Trophoblast cell (in vitro differentiated cells and primary cell): ENCODE measurements around the gene NDC80.

Source experiments
- DNase-seq, 2 donors: peaks; one replicate each; pipeline ENCODE4 v3.0.0-alpha.2; 2016
- H2AFZ ChIP-seq: 2 replicates; pipeline ENCODE4 v1.6.1; 2013; ENCODE audit warnings: low read length, moderate library complexity, mild to moderate bottlenecking; ENCODE audit not compliant: insufficient read depth, poor library complexity
- H2AK5ac ChIP-seq: 2 replicates; pipeline ENCODE4 v1.6.1; 2013; ENCODE audit warnings: mild to moderate bottlenecking, low read length
- H2BK120ac ChIP-seq: 2 replicates; pipeline ENCODE4 v1.6.1; 2013; ENCODE audit warnings: low read length, mild to moderate bottlenecking, moderate library complexity; ENCODE audit not compliant: insufficient read depth, poor library complexity
- H2BK12ac ChIP-seq: 2 replicates; pipeline ENCODE4 v1.6.1; 2013; ENCODE audit warnings: mild to moderate bottlenecking, low read length, moderate library complexity
- H2BK5ac ChIP-seq: 2 replicates; pipeline ENCODE4 v1.6.1; 2013; ENCODE audit warnings: low read length, low read depth, moderate library complexity, mild to moderate bottlenecking; ENCODE audit not compliant: poor library complexity
- H3K14ac ChIP-seq: 2 replicates; pipeline ENCODE4 v1.6.1; 2013; ENCODE audit warnings: mild to moderate bottlenecking, low read length
- H3K18ac ChIP-seq: 2 replicates; pipeline ENCODE4 v1.6.1; 2013; ENCODE audit warnings: mild to moderate bottlenecking, low read length
- H3K23ac ChIP-seq: 2 replicates; pipeline ENCODE4 v1.6.1; 2013; ENCODE audit warnings: low read length
- H3K27ac ChIP-seq: 2 replicates; pipeline ENCODE4 v1.5.1; 2013; ENCODE audit warnings: low read depth, mild to moderate bottlenecking, inconsistent platforms, low read length, moderate library complexity
- H3K27me3 ChIP-seq: 2 replicates; pipeline ENCODE4 v1.6.1; 2013; ENCODE audit warnings: inconsistent platforms, mild to moderate bottlenecking, low read length, moderate library complexity; ENCODE audit not compliant: insufficient read depth
- H3K36me3 ChIP-seq, 2 experiments: 1 replicate in 1 of 2; 2 replicates in 1 of 2; pipeline ENCODE4 v1.6.1; 2013; ENCODE audit warnings: low read length in 2 of 2, mild to moderate bottlenecking in 2 of 2, moderate library complexity in 1 of 2; ENCODE audit not compliant: insufficient read depth in 2 of 2, control insufficient read depth in 1 of 2
- H3K4ac ChIP-seq: 2 replicates; pipeline ENCODE4 v1.6.1; 2013; ENCODE audit warnings: low read depth, mild to moderate bottlenecking, low read length, moderate library complexity
- H3K4me1 ChIP-seq, 2 experiments: 1 replicate in 1 of 2; 2 replicates in 1 of 2; pipeline ENCODE4 v1.6.1; 2013; ENCODE audit warnings: low read length in 2 of 2, mild to moderate bottlenecking in 2 of 2, moderate library complexity in 1 of 2; ENCODE audit not compliant: insufficient read depth in 2 of 2, control insufficient read depth in 1 of 2
- H3K4me2 ChIP-seq: 2 replicates; pipeline ENCODE4 v1.6.1; 2013; ENCODE audit warnings: inconsistent platforms, mild to moderate bottlenecking, low read length, moderate library complexity
- H3K4me3 ChIP-seq: 2 replicates; pipeline ENCODE4 v1.5.1; 2013; ENCODE audit warnings: mild to moderate bottlenecking, low read depth, low read length, inconsistent platforms
- H3K79me1 ChIP-seq: one replicate; pipeline ENCODE4 v1.6.1; 2013; ENCODE audit warnings: low read length
- H3K79me2 ChIP-seq: 2 replicates; pipeline ENCODE4 v1.6.1; 2013; ENCODE audit warnings: low read length, mild to moderate bottlenecking; ENCODE audit not compliant: control insufficient read depth, insufficient read depth, poor library complexity
- H3K9ac ChIP-seq: 2 replicates; pipeline ENCODE4 v1.6.1; 2013; ENCODE audit warnings: mild to moderate bottlenecking, low read length
- H3K9me3 ChIP-seq: 2 replicates; pipeline ENCODE4 v1.6.1; 2013; ENCODE audit warnings: low read depth, mild to moderate bottlenecking, control low read depth, inconsistent platforms, low read length; ENCODE audit not compliant: insufficient read depth
- H4K12ac ChIP-seq: 2 replicates; pipeline ENCODE4 v1.6.1; 2013; ENCODE audit warnings: low read depth, mild to moderate bottlenecking, low read length, moderate library complexity
- H4K8ac ChIP-seq: 2 replicates; pipeline ENCODE4 v1.6.1; 2013; ENCODE audit warnings: low read depth, mild to moderate bottlenecking, low read length, moderate library complexity
- H4K91ac ChIP-seq: one replicate; pipeline ENCODE4 v1.6.1; 2013; ENCODE audit warnings: low read depth, mild to moderate bottlenecking, low read length, moderate library complexity
- WGBS: extraction: QIAGEN DNeasy Blood & Tissue Kit; methylation state at CpG from one replicate; pipeline ENCODE4 v1.1.7; 2013; ENCODE audit warnings: missing lambda C conversion rate; ENCODE audit not compliant: insufficient read length, insufficient coverage; ENCODE audit errors: extremely low coverage; 5-methylcytosine and 5-hydroxymethylcytosine counted together

The NDC80 gene

DNA sequence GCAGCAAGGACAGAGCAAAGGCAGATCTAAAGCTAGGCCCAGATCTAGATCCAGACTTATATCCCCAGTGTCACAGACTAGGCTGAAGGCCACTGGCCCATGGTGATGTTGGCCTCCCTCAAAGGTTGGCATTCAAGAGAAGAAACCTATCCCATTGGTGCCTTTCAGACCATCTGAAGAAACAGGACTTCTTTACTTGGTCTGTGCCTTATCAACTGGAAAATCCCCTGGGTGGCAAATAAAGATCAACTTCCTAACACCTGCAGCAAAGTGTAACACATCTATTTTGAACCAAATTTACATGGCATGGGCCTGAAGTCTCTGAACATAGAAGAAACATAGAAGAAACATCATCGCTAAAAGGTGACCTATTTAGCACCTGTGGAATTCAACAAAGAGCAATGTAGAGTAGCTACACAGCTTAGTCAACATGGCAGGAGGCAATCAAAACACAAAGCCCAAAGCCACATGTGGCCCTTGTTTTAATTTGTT, 35.9 kb upstream of the NDC80 start:
- H3K79me2 ChIP-seq: no peaks in the 10 kb centered on the region
- H3K79me1 ChIP-seq: no peaks in the 10 kb centered on the region
- no peak overlapping the region for H4K12ac ChIP-seq
- H3K27ac ChIP-seq: no peak overlapping the region
- no peaks in the 10 kb centered on the region for H3K27me3 ChIP-seq
- H3K4ac ChIP-seq: no peak overlapping the region
- no peak overlapping the region for H4K91ac ChIP-seq
- H3K36me3 ChIP-seq: no peaks in the 10 kb centered on the region
- DNase-seq: no peak
- H3K4me2 ChIP-seq: no peak overlapping the region
- no peak overlapping the region for H3K9ac ChIP-seq
- no peak overlapping the region for H2BK5ac ChIP-seq
- peak overlapping the region; percentile 27 for H2BK12ac ChIP-seq
- no peak overlapping the region for H3K18ac ChIP-seq
- H3K9me3 ChIP-seq: peaks cover 2% of the 10 kb centered on the region
- no peak overlapping the region for H4K8ac ChIP-seq
- H2AK5ac ChIP-seq: no peak overlapping the region
- peaks cover 0 to 5% of the 10 kb centered on the region in 2 experiments for H3K4me1 ChIP-seq
- no peak overlapping the region for H2AFZ ChIP-seq
- WGBS: no CpG with 5 or more reads among the region's 1 CpG
- no peak overlapping the region for H3K4me3 ChIP-seq
- H2BK120ac ChIP-seq: no peak overlapping the region
- H3K14ac ChIP-seq: no peak overlapping the region
- H3K23ac ChIP-seq: no peak overlapping the region

DNA sequence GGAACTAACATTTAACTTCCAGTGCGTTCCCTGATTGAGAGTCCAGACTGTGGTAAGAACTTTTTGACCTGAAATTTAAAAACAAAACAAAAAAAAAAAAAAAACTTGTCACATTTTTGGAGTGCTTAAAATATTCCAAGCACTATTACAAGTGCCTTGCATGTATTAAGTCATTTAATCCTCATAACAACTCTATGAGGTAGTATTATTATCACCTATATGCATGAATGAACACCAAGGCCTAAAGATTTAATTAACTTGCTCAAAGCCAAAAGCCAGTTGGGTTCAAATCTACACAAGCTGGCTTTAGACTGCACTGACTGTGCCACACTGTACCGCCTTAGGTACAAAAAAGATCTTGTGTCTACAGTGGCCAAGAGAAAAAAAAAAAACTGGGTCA, 35.3 kb upstream of the NDC80 start:
- H3K4ac ChIP-seq: no peak overlapping the region

DNA sequence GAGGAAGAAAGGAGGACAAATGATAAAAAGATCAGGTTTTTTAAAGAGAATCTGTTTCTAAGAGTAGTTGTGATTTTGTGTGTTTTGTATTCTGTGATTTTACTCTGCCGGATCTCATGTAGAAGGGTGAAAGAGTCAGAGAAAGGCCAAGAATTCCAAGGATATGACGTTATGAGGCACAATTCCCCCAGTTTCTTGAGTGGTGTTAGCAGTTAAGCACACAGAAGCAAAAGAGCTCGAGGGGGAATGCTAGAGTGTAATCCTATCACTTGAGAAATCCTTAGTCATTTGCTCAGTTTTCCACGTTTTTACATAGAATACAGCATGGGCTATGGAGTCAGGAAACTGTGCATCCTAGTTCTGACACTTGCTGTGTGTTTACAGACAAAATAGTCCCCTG, 34.9 kb upstream of the NDC80 start:
- Histone ChIP-seq H2AFZ (no peak overlapping the region), H3K9me3 (peaks cover 2% of the 10 kb centered on the region), H3K4me2 (no peak overlapping the region), H4K91ac (no peak overlapping the region), H3K9ac (no peak overlapping the region), H2BK120ac (no peak overlapping the region), H4K12ac (no peak overlapping the region), H3K79me1 (no peaks in the 10 kb centered on the region), H3K23ac (no peak overlapping the region), H4K8ac (no peak overlapping the region), H3K4me1 (peaks cover 0 to 5% of the 10 kb centered on the region in 2 experiments), H2BK5ac (no peak overlapping the region), H3K4me3 (no peak overlapping the region), H3K36me3 (no peaks in the 10 kb centered on the region), H3K18ac (no peak overlapping the region), H2BK12ac (no peak overlapping the region), H3K14ac (no peak overlapping the region), H3K4ac (no peak overlapping the region), H3K27me3 (no peaks in the 10 kb centered on the region), H3K27ac (peak overlapping the region; percentile 75), H3K79me2 (no peaks in the 10 kb centered on the region), H2AK5ac (no peak overlapping the region)
- WGBS: no CpG with 5 or more reads among the region's 4 CpGs
- DNase-seq: peak; percentile 54 to 78

More for the DNA sequence above, 35.3 kb upstream of the NDC80 start:
- Histone ChIP-seq H3K27ac (peak overlapping the region; percentile 75), H3K79me2 (no peaks in the 10 kb centered on the region), H3K79me1 (no peaks in the 10 kb centered on the region), H3K14ac (no peak overlapping the region), H4K8ac (no peak overlapping the region), H3K9me3 (peaks cover 2% of the 10 kb centered on the region), H3K36me3 (no peaks in the 10 kb centered on the region), H2BK12ac (no peak overlapping the region), H2BK5ac (no peak overlapping the region), H3K4me2 (no peak overlapping the region), H2BK120ac (no peak overlapping the region), H3K27me3 (no peaks in the 10 kb centered on the region), H3K23ac (no peak overlapping the region), H3K18ac (no peak overlapping the region), H3K4me1 (peaks cover 0 to 5% of the 10 kb centered on the region in 2 experiments), H4K91ac (peak overlapping the region; percentile 35), H4K12ac (no peak overlapping the region), H2AFZ (no peak overlapping the region), H3K4me3 (no peak overlapping the region), H2AK5ac (no peak overlapping the region), H3K9ac (no peak overlapping the region)
- WGBS: no CpG with 5 or more reads among the region's 2 CpGs
- DNase-seq: peak in 1 of 2 donors; percentile 38

DNA sequence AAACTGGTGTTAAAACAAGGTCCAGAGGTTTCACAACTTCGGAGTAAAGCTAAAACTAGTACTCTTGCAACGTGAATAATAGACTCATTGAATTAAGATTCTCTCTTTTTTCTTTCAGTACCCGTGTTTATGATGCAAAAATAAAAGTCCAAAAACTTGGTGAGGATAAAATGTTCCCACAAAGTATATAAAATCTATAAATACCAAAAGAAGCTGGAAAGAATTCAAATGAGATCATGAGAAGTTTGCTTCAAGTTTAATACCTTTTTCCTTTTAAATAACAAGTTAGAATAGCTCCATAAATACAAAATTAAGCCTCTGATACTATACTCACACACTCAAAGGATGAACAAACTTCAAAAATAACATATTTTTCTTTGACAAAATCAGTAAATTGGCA, 34.1 kb upstream of the NDC80 start:
- Histone ChIP-seq H3K79me1 (no peaks in the 10 kb centered on the region), H4K12ac (no peak overlapping the region), H3K4me1 (peaks cover 0 to 5% of the 10 kb centered on the region in 2 experiments), H3K79me2 (no peaks in the 10 kb centered on the region), H3K4me2 (no peak overlapping the region), H3K4me3 (no peak overlapping the region), H2BK120ac (no peak overlapping the region), H4K8ac (no peak overlapping the region), H3K14ac (no peak overlapping the region), H2BK5ac (no peak overlapping the region), H2BK12ac (no peak overlapping the region), H3K23ac (no peak overlapping the region), H3K18ac (no peak overlapping the region), H2AK5ac (no peak overlapping the region), H3K9ac (no peak overlapping the region), H3K36me3 (no peaks in the 10 kb centered on the region), H3K27me3 (no peaks in the 10 kb centered on the region), H2AFZ (no peak overlapping the region), H3K4ac (no peak overlapping the region), H4K91ac (no peak overlapping the region), H3K27ac (no peak overlapping the region), H3K9me3 (peaks cover 1% of the 10 kb centered on the region)
- no CpG with 5 or more reads among the region's 3 CpGs for WGBS
- no peak for DNase-seq
